Astrocyte (in vitro differentiated cells and primary cell): Measurements from ENCODE around the gene TNIK. TPM values are rescaled to one million over a fixed set of nuclear protein-coding genes. Genes with fewer than 3 reads are reported as not detected.

Experiments
- DNase-seq: peaks from one replicate; pipeline ENCODE4 v3.0.0-alpha.2; 2010; ENCODE audit warnings: low read depth
- FAIRE-seq: peaks from 2 replicates; lab custom pipeline; 2011; peaks lifted over from hg19 to GRCh38; lab: Jason Lieb, UNC
- H2AFZ ChIP-seq: 2 replicates; pipeline ENCODE4 v1.6.0; 2012; ENCODE audit warnings: low read depth, low read length, inconsistent platforms
- H3K27ac ChIP-seq: 2 replicates; pipeline ENCODE4 v1.5.1; 2011; ENCODE audit warnings: low read depth, low read length, inconsistent platforms
- H3K27me3 ChIP-seq: 2 replicates; pipeline ENCODE4 v1.6.0; 2011; ENCODE audit warnings: low read length, inconsistent platforms; ENCODE audit not compliant: insufficient read depth
- H3K36me3 ChIP-seq: 2 replicates; pipeline ENCODE4 v1.5.1; 2011; ENCODE audit warnings: low read length, inconsistent platforms; ENCODE audit not compliant: insufficient read depth
- H3K4me1 ChIP-seq: 2 replicates; pipeline ENCODE4 v1.5.1; 2011; ENCODE audit warnings: low read length, inconsistent platforms; ENCODE audit not compliant: insufficient read depth
- H3K4me2 ChIP-seq: 2 replicates; pipeline ENCODE4 v1.6.0; 2012; ENCODE audit warnings: low read length, inconsistent platforms
- H3K4me3 ChIP-seq: 2 replicates; pipeline ENCODE4 v1.5.1; 2011; ENCODE audit warnings: low read depth, mild to moderate bottlenecking, low read length, inconsistent platforms; ENCODE audit not compliant: insufficient read depth
- H3K79me2 ChIP-seq: 2 replicates; pipeline ENCODE4 v1.6.0; 2012; ENCODE audit warnings: mild to moderate bottlenecking, low read length, inconsistent platforms; ENCODE audit not compliant: insufficient read depth
- H3K9ac ChIP-seq: 2 replicates; pipeline ENCODE4 v1.6.0; 2012; ENCODE audit warnings: mild to moderate bottlenecking, low read length, inconsistent platforms
- H3K9me3 ChIP-seq: 2 replicates; pipeline ENCODE4 v1.5.1; 2012; ENCODE audit warnings: low read depth, mild to moderate bottlenecking, low read length, inconsistent platforms; ENCODE audit not compliant: insufficient read depth
- H4K20me1 ChIP-seq: 2 replicates; pipeline ENCODE4 v1.6.0; 2012; ENCODE audit warnings: low read length, inconsistent platforms; ENCODE audit not compliant: insufficient read depth
- H3K27ac Mint-ChIP-seq: one replicate; pipeline ENCODE4 v1.8.0; 2021; ENCODE audit warnings: mild to moderate bottlenecking, mixed read lengths; ENCODE audit not compliant: unreplicated experiment
- H3K27me3 Mint-ChIP-seq: one replicate; pipeline ENCODE4 v1.8.0; 2021; ENCODE audit warnings: low read depth, mixed read lengths; ENCODE audit not compliant: unreplicated experiment
- H3K36me3 Mint-ChIP-seq: one replicate; pipeline ENCODE4 v1.8.0; 2021; ENCODE audit warnings: low read depth, mixed read lengths; ENCODE audit not compliant: unreplicated experiment
- H3K4me1 Mint-ChIP-seq: one replicate; pipeline ENCODE4 v1.8.0; 2021; ENCODE audit warnings: low read depth, mixed read lengths; ENCODE audit not compliant: unreplicated experiment
- H3K4me3 Mint-ChIP-seq: one replicate; pipeline ENCODE4 v1.8.0; 2021; ENCODE audit warnings: mild to moderate bottlenecking, moderate library complexity, mixed read lengths; ENCODE audit not compliant: unreplicated experiment
- H3K9me3 Mint-ChIP-seq: one replicate; pipeline ENCODE4 v1.8.0; 2021; ENCODE audit warnings: mild to moderate bottlenecking, mixed read lengths; ENCODE audit not compliant: unreplicated experiment
- CTCF ChIP-seq: IDR thresholded peaks from 2 replicates; pipeline ENCODE4 v1.5.1; 2011; ENCODE audit warnings: low read depth, mild to moderate bottlenecking, inconsistent platforms, low read length, moderate library complexity; ENCODE audit not compliant: insufficient read depth
- EZH2 ChIP-seq: IDR thresholded peaks from 2 replicates; pipeline ENCODE4 v1.6.1; 2012; ENCODE audit warnings: mild to moderate bottlenecking, low read length, inconsistent platforms; ENCODE audit not compliant: insufficient read depth
- total RNA-seq: library from RNA; stranded (reverse); gene quantifications from 2 replicates; pipeline ENCODE4 v1.2.1, GENCODE V29; 2021

TNIK gene
- total RNA-seq, 1 donor from 2014 or later, result 70.0 TPM

- Histone ChIP-seq H3K27me3 (peaks cover 3% of the 10 kb centered on the region), H2AFZ (no peak overlapping the region), H3K4me1 (no peaks in the 10 kb centered on the region), H3K27ac (no peak overlapping the region), H3K79me2 (no peaks in the 10 kb centered on the region), H3K36me3 (no peaks in the 10 kb centered on the region), H3K9ac (no peak overlapping the region), H3K4me3 (no peak overlapping the region), H3K4me2 (no peak overlapping the region), H3K9me3 (no peaks in the 10 kb centered on the region), H4K20me1 (no peaks in the 10 kb centered on the region)
- TF ChIP-seq EZH2 (no peak), CTCF (no peak)
- Mint-ChIP-seq H3K27me3 (no peaks in the 10 kb centered on the region), H3K36me3 (peaks cover 13% of the 10 kb centered on the region), H3K4me3 (no peak overlapping the region), H3K27ac (no peak overlapping the region), H3K9me3 (no peaks in the 10 kb centered on the region), H3K4me1 (peaks cover 35% of the 10 kb centered on the region)
- DNase-seq (no peak), FAIRE-seq (no peak)
Observed at GRCh38 chr3:171297207-171297606, 163.0 kb downstream of the TNIK start.

- Mint-ChIP-seq H3K9me3 (no peaks in the 10 kb centered on the region), H3K4me1 (peaks cover 31% of the 10 kb centered on the region), H3K4me3 (no peak overlapping the region), H3K27me3 (no peaks in the 10 kb centered on the region), H3K27ac (peak overlapping the region; percentile 42), H3K36me3 (peaks cover 12% of the 10 kb centered on the region)
- Histone ChIP-seq H3K27me3 (no peaks in the 10 kb centered on the region), H3K4me2 (no peak overlapping the region), H3K36me3 (no peaks in the 10 kb centered on the region), H2AFZ (no peak overlapping the region), H3K4me3 (no peak overlapping the region), H3K9ac (no peak overlapping the region), H3K27ac (no peak overlapping the region), H3K79me2 (no peaks in the 10 kb centered on the region), H3K9me3 (no peaks in the 10 kb centered on the region), H4K20me1 (no peaks in the 10 kb centered on the region), H3K4me1 (no peaks in the 10 kb centered on the region)
- DNase-seq (no peak), FAIRE-seq (no peak)
- TF ChIP-seq EZH2, result no peak
- no peak for TF ChIP-seq CTCF
Observed at GRCh38 chr3:171295484-171296373, 164.5 kb downstream of the TNIK start.
